Natural killer cell (primary cell): ENCODE measurements around the gene IDE. TPM values are rescaled to one million over a fixed set of nuclear protein-coding genes. Genes with fewer than 3 reads are reported as not detected.
A peak's percentile ranks its signal among the peaks of the same experiment; 100 is the strongest.
"Not testable (repeated sequence)": the region's sequence is repeated elsewhere in the genome, so short reads cannot be mapped to it uniquely, and the experiment has no call there.

Experiments used
- ATAC-seq, 3 donors: fragments of 150-1000 bp in 2 of 3; fragments of 200-7000 bp in 1 of 3; cut with Tn5 transposase; 1 replicate in 1 of 3; 2 replicates in 2 of 3; pipeline ENCODE4 v1.10.0; 2021; ENCODE audit warnings: mild to moderate bottlenecking in 2 of 3, moderate library complexity in 2 of 3
- DNase-seq, 2 donors: peaks; one replicate each; pipeline versions ENCODE4 v3.0.0 to v3.0.0-alpha.2; 2013 to 2021; ENCODE audit warnings: mixed read lengths in 1 of 2
- H3K27ac ChIP-seq: one replicate; pipeline ENCODE4 v1.5.1; 2013; ENCODE audit warnings: mild to moderate bottlenecking, low read length
- H3K27me3 ChIP-seq: one replicate; pipeline ENCODE4 v1.6.1; 2013; ENCODE audit warnings: low read length; ENCODE audit not compliant: control insufficient read depth, insufficient read depth
- H3K36me3 ChIP-seq: one replicate; pipeline ENCODE4 v1.6.1; 2013; ENCODE audit warnings: low read length; ENCODE audit not compliant: control insufficient read depth, insufficient read depth
- H3K4me1 ChIP-seq: one replicate; pipeline ENCODE4 v1.6.1; 2013; ENCODE audit warnings: low read length; ENCODE audit not compliant: control insufficient read depth, insufficient read depth
- H3K4me3 ChIP-seq: one replicate; pipeline ENCODE4 v1.5.1; 2013; ENCODE audit warnings: low read length
- H3K9me3 ChIP-seq: one replicate; pipeline ENCODE4 v1.6.1; 2013; ENCODE audit warnings: low read length; ENCODE audit not compliant: control insufficient read depth, insufficient read depth
- H3K27ac Mint-ChIP-seq, 2 donors: one replicate each; pipeline ENCODE4 v1.8.0; 2022; ENCODE audit warnings: mild to moderate bottlenecking in 2 of 2, mixed read lengths in 2 of 2, moderate library complexity in 1 of 2
- H3K27me3 Mint-ChIP-seq, 2 donors: one replicate each; pipeline ENCODE4 v1.8.0; 2022; ENCODE audit warnings: low read depth in 2 of 2, mixed read lengths in 2 of 2
- H3K36me3 Mint-ChIP-seq: one replicate; pipeline ENCODE4 v1.8.0; 2022; ENCODE audit warnings: mixed read lengths
- H3K4me1 Mint-ChIP-seq, 2 donors: one replicate each; pipeline ENCODE4 v1.8.0; 2022; ENCODE audit warnings: mixed read lengths in 2 of 2
- H3K4me3 Mint-ChIP-seq: one replicate; pipeline ENCODE4 v1.8.0; 2022; ENCODE audit warnings: mild to moderate bottlenecking, moderate library complexity, mixed read lengths
- H3K9me3 Mint-ChIP-seq, 2 donors: one replicate each; pipeline ENCODE4 v1.8.0; 2022; ENCODE audit warnings: mixed read lengths in 2 of 2
- CTCF ChIP-seq: fragments of 200-600 bp; IDR thresholded peaks from one replicate; pipeline ENCODE4 v1.8.0; 2022; ENCODE audit warnings: antibody characterized with exemption
- WGBS: methylation state at CpG from one replicate; pipeline ENCODE4 v1.1.7; 2013; ENCODE audit warnings: missing lambda C conversion rate; ENCODE audit not compliant: insufficient coverage; 5-methylcytosine and 5-hydroxymethylcytosine counted together
- intact Hi-C: fragments of 100-400 bp; cut with micrococcal nuclease; formaldehyde crosslinking; loops from one replicate; pipeline ENCODE4 v1.14.2; 2022
- total RNA-seq, 4 donors: library from RNA; stranded (reverse); fragments of 120-200 nt in 1 of 4; gene quantifications; one replicate each; pipeline versions ENCODE4 v1.2.3 to v1.2.4, GENCODE V29; 2013 to 2022

IDE gene
- total RNA-seq, 3 donors from 2014 or later (not counting 1 experiment from before 2014, with no cell fraction given): 18.2 to 23.5 (median 21.8) TPM

- WGBS: 85% methylated on average over 2 of the region's 3 CpGs
- ATAC-seq: peak in 1 of 3 donors; percentile 37
- no peaks in the 10 kb centered on the region for H3K9me3 Mint-ChIP-seq
- no peak for DNase-seq
- no peak for TF ChIP-seq CTCF
- H3K36me3 Mint-ChIP-seq: peaks cover 16% of the 10 kb centered on the region
- intact Hi-C loops: no loop called here
- Histone ChIP-seq H3K9me3 (no peaks in the 10 kb centered on the region), H3K4me3 (no peak overlapping the region), H3K27ac (no peak overlapping the region), H3K4me1 (no peaks in the 10 kb centered on the region), H3K36me3 (peaks cover 25% of the 10 kb centered on the region), H3K27me3 (no peaks in the 10 kb centered on the region)
- no peak overlapping the region for H3K4me3 Mint-ChIP-seq
- no peak overlapping the region for H3K27ac Mint-ChIP-seq
- H3K27me3 Mint-ChIP-seq: no peaks in the 10 kb centered on the region
- no peaks in the 10 kb centered on the region for H3K4me1 Mint-ChIP-seq
Observed at GRCh38 chr10:92470026-92470425, 103.9 kb downstream of the IDE start.

- Histone ChIP-seq H3K4me1 (no peaks in the 10 kb centered on the region), H3K36me3 (peaks cover 37% of the 10 kb centered on the region), H3K4me3 (no peak overlapping the region), H3K27me3 (no peaks in the 10 kb centered on the region), H3K9me3 (no peaks in the 10 kb centered on the region), H3K27ac (no peak overlapping the region)
- Mint-ChIP-seq H3K4me1 (no peaks in the 10 kb centered on the region), H3K9me3 (no peaks in the 10 kb centered on the region), H3K36me3 (peaks cover 36% of the 10 kb centered on the region), H3K27me3 (no peaks in the 10 kb centered on the region), H3K4me3 (no peak overlapping the region), H3K27ac (no peak overlapping the region)
- no peak for DNase-seq
- no peak for TF ChIP-seq CTCF
- WGBS: 79% methylated on average over 5 of the region's 5 CpGs
- no peak for ATAC-seq
- intact Hi-C loops: no loop called here
Observed at GRCh38 chr10:92464364-92464763, 109.5 kb downstream of the IDE start.

- H3K27ac ChIP-seq: no peak overlapping the region
- peaks cover 30% of the 10 kb centered on the region for H3K36me3 ChIP-seq
- no peaks in the 10 kb centered on the region for H3K27me3 Mint-ChIP-seq
- no peak for ATAC-seq
- no peak overlapping the region for H3K4me3 Mint-ChIP-seq
- intact Hi-C loops: no loop called here
- H3K27ac Mint-ChIP-seq: no peak overlapping the region
- no peak for DNase-seq
- H3K9me3 Mint-ChIP-seq: no peaks in the 10 kb centered on the region
- H3K4me1 Mint-ChIP-seq: no peaks in the 10 kb centered on the region
- no peaks in the 10 kb centered on the region for H3K4me1 ChIP-seq
- H3K27me3 ChIP-seq: no peaks in the 10 kb centered on the region
- no peak overlapping the region for H3K4me3 ChIP-seq
- no peaks in the 10 kb centered on the region for H3K9me3 ChIP-seq
- TF ChIP-seq CTCF: no peak
- 100% methylated on average over 5 of the region's 5 CpGs for WGBS
- peaks cover 32% of the 10 kb centered on the region for H3K36me3 Mint-ChIP-seq
Observed at GRCh38 chr10:92463582-92463981, 110.3 kb downstream of the IDE start.

GRCh38 chr10:92454955-92455354 lies 118.9 kb downstream of the IDE start:
- H3K27me3 Mint-ChIP-seq, H3K27ac Mint-ChIP-seq, H3K36me3 Mint-ChIP-seq, ATAC-seq, H3K9me3 ChIP-seq, H3K9me3 Mint-ChIP-seq, H3K4me1 ChIP-seq, H3K4me3 Mint-ChIP-seq, H3K4me1 Mint-ChIP-seq, H3K27ac ChIP-seq, DNase-seq, H3K27me3 ChIP-seq, intact Hi-C loops, H3K4me3 ChIP-seq: not testable (repeated sequence)
- peaks cover 27% of the 10 kb centered on the region for H3K36me3 ChIP-seq
- 92% methylated on average over 6 of the region's 6 CpGs for WGBS
